ENCODE results near the gene MTX3. TPM values are rescaled to one million over a fixed set of nuclear protein-coding genes. Genes with fewer than 3 reads are reported as not detected.

The MTX3 gene
- total RNA-seq, 8 experiments from 2014 or later, result 10.5 to 27.1 (median 13.8) TPM

- H3K27ac ChIP-seq, result no peak overlapping the region
- WGBS, 10 experiments, result 0 to 87% (median 60%) methylated on average over 1 to 3 of the region's 3 CpGs; no CpG with 5 or more reads in 1 of the 10 experiments
- in situ Hi-C loops (cut with MboI; ENCODE audit: low pct_unique_long_range_greater_than_20kb in 2 of 9, low sequenced_read_pairs in 9 of 9, unreplicated experiment in 9 of 9), result no loop called here
These were observed 17.1 kb downstream of the MTX3 start for GRCh38 chr5:79973996-79974395.

GRCh38 chr5:79973511-79973910 is 17.6 kb downstream of the MTX3 start:
- in situ Hi-C loops (cut with MboI; ENCODE audit: low pct_unique_long_range_greater_than_20kb in 2 of 9, low sequenced_read_pairs in 9 of 9, unreplicated experiment in 9 of 9), result no loop called here
- no peaks in the 10 kb centered on the region for H3K4me1 ChIP-seq (replicated peaks in 1 of 2)
- ATAC-seq (replicated peaks in 6 of 8), result peak in 6 of 8 experiments; percentile 32 to 96 (median 78)
- no peak overlapping the region for H3K27ac ChIP-seq
- no peak overlapping the region for H3K4me3 ChIP-seq
- WGBS, 10 experiments, result 0 to 53% (median 37%) methylated on average over 1 to 3 of the region's 3 CpGs; no CpG with 5 or more reads in 1 of the 10 experiments

More at GRCh38 chr5:79973996-79974395, 17.1 kb downstream of the MTX3 start:
- Histone ChIP-seq H3K4me3 (no peak overlapping the region), H3K4me1 (replicated peaks in 1 of 2) (no peaks in the 10 kb centered on the region)
- peak in 3 of 8 experiments; percentile 69 to 77 (median 77) for ATAC-seq (replicated peaks in 6 of 8)

- in situ Hi-C loops (cut with MboI; ENCODE audit: low pct_unique_long_range_greater_than_20kb in 2 of 9, low sequenced_read_pairs in 9 of 9, unreplicated experiment in 9 of 9), result no loop called here
- WGBS, 10 experiments, result 10 to 100% (median 89%) methylated on average over 1 to 4 of the region's 4 CpGs; no CpG with 5 or more reads in 1 of the 10 experiments
- H3K4me3 ChIP-seq, result no peak overlapping the region
- H3K27ac ChIP-seq, result no peak overlapping the region
- no peak for ATAC-seq (replicated peaks in 6 of 8)
- H3K4me1 ChIP-seq (replicated peaks in 1 of 2), result no peaks in the 10 kb centered on the region
These were observed 19.9 kb downstream of the MTX3 start for GRCh38 chr5:79971156-79971555.

- Histone ChIP-seq H3K27ac (no peak overlapping the region), H3K4me1 (replicated peaks in 1 of 2) (peaks cover 15 to 18% of the 10 kb centered on the region in 2 donors), H3K4me3 (no peak overlapping the region)
- no peak for ATAC-seq (replicated peaks in 6 of 8)
- in situ Hi-C loops (cut with MboI; ENCODE audit: low pct_unique_long_range_greater_than_20kb in 2 of 9, low sequenced_read_pairs in 9 of 9, unreplicated experiment in 9 of 9), result no loop called here
- WGBS, 10 experiments, result 60 to 100% (median 93%) methylated on average over 1 to 5 of the region's 5 CpGs
These were observed 24.6 kb downstream of the MTX3 start for GRCh38 chr5:79966448-79966847.

GRCh38 chr5:79964136-79964535 is 26.9 kb downstream of the MTX3 start:
- Histone ChIP-seq H3K4me3 (no peak overlapping the region), H3K27ac (no peak overlapping the region), H3K4me1 (replicated peaks in 1 of 2) (peaks cover 15 to 18% of the 10 kb centered on the region in 2 donors)
- in situ Hi-C loops (cut with MboI; ENCODE audit: low pct_unique_long_range_greater_than_20kb in 2 of 9, low sequenced_read_pairs in 9 of 9, unreplicated experiment in 9 of 9), result no loop called here
- WGBS, 10 experiments, result 3 to 100% (median 77%) methylated on average over 2 to 7 of the region's 7 CpGs
- ATAC-seq (replicated peaks in 6 of 8), result no peak

GRCh38 chr5:79963261-79964061 is 27.6 kb downstream of the MTX3 start:
- peak overlapping the region in 1 of 2 donors; percentile 73 for H3K27ac ChIP-seq
- H3K4me1 ChIP-seq (replicated peaks in 1 of 2), result peaks cover 15 to 18% of the 10 kb centered on the region in 2 donors
- peak in 1 of 8 experiments; percentile 17 for ATAC-seq (replicated peaks in 6 of 8)
- H3K4me3 ChIP-seq, result no peak overlapping the region
- in situ Hi-C loops (cut with MboI; ENCODE audit: low pct_unique_long_range_greater_than_20kb in 2 of 9, low sequenced_read_pairs in 9 of 9, unreplicated experiment in 9 of 9), result no loop called here
- 20 to 96% (median 79%) methylated on average over 1 to 8 of the region's 10 CpGs for WGBS, 10 experiments

GRCh38 chr5:79962575-79963222 is 28.4 kb downstream of the MTX3 start:
- ATAC-seq (replicated peaks in 6 of 8), result peak in 5 of 8 experiments; percentile 99 to 100 (median 99)
- H3K4me3 ChIP-seq, result no peak overlapping the region
- H3K27ac ChIP-seq, result peak overlapping the region; percentile 58 to 73
- peaks cover 15 to 18% of the 10 kb centered on the region in 2 donors for H3K4me1 ChIP-seq (replicated peaks in 1 of 2)
- in situ Hi-C loops (cut with MboI; ENCODE audit: low pct_unique_long_range_greater_than_20kb in 2 of 9, low sequenced_read_pairs in 9 of 9, unreplicated experiment in 9 of 9), result no loop called here
- 10 to 87% (median 49%) methylated on average over 2 to 9 of the region's 11 CpGs; no CpG with 5 or more reads in 1 of the 10 experiments for WGBS, 10 experiments

- Histone ChIP-seq H3K4me3 (no peak overlapping the region), H3K27ac (peak overlapping the region; percentile 58 to 73), H3K4me1 (replicated peaks in 1 of 2) (peaks cover 15 to 18% of the 10 kb centered on the region in 2 donors)
- ATAC-seq (replicated peaks in 6 of 8), result peak in 5 of 8 experiments; percentile 20 to 57 (median 50)
- WGBS, 10 experiments, result 20 to 100% (median 89%) methylated on average over 1 to 5 of the region's 9 CpGs; no CpG with 5 or more reads in 1 of the 10 experiments
- in situ Hi-C loops (cut with MboI; ENCODE audit: low pct_unique_long_range_greater_than_20kb in 2 of 9, low sequenced_read_pairs in 9 of 9, unreplicated experiment in 9 of 9), result no loop called here
These were observed 29.1 kb downstream of the MTX3 start for GRCh38 chr5:79961716-79962574.

GRCh38 chr5:79959407-79959806 is 31.7 kb downstream of the MTX3 start:
- in situ Hi-C loops (cut with MboI; ENCODE audit: low pct_unique_long_range_greater_than_20kb in 2 of 9, low sequenced_read_pairs in 9 of 9, unreplicated experiment in 9 of 9), result no loop called here
- no peak for ATAC-seq (replicated peaks in 6 of 8)
- H3K4me1 ChIP-seq (replicated peaks in 1 of 2), result peaks cover 15 to 18% of the 10 kb centered on the region in 2 donors
- H3K27ac ChIP-seq, result no peak overlapping the region
- H3K4me3 ChIP-seq, result no peak overlapping the region
- WGBS, 10 experiments, result 50 to 100% (median 83%) methylated on average over 1 to 8 of the region's 8 CpGs

- in situ Hi-C loops (cut with MboI; ENCODE audit: low pct_unique_long_range_greater_than_20kb in 2 of 9, low sequenced_read_pairs in 9 of 9, unreplicated experiment in 9 of 9), result no loop called here
- WGBS, 10 experiments, result 0 to 87% (median 74%) methylated on average over 1 to 5 of the region's 6 CpGs
- ATAC-seq (replicated peaks in 6 of 8), result peak in 5 of 8 experiments; percentile 27 to 81 (median 64)
These were observed 35.0 kb downstream of the MTX3 start for GRCh38 chr5:79955941-79956670.

GRCh38 chr5:79955356-79955895 is 35.6 kb downstream of the MTX3 start:
- WGBS, 10 experiments, result 53 to 89% (median 82%) methylated on average over 2 to 5 of the region's 5 CpGs; no CpG with 5 or more reads in 3 of the 10 experiments
- H3K27ac ChIP-seq, result no peak overlapping the region
- in situ Hi-C loops (cut with MboI; ENCODE audit: low pct_unique_long_range_greater_than_20kb in 2 of 9, low sequenced_read_pairs in 9 of 9, unreplicated experiment in 9 of 9), result no loop called here
- no peak overlapping the region for H3K4me3 ChIP-seq
- ATAC-seq (replicated peaks in 6 of 8), result no peak
- H3K4me1 ChIP-seq (replicated peaks in 1 of 2), result no peaks in the 10 kb centered on the region

More at GRCh38 chr5:79955941-79956670, 35.0 kb downstream of the MTX3 start:
- Histone ChIP-seq H3K4me3 (no peak overlapping the region), H3K27ac (no peak overlapping the region), H3K4me1 (replicated peaks in 1 of 2) (no peaks in the 10 kb centered on the region)

- in situ Hi-C loops (cut with MboI; ENCODE audit: low pct_unique_long_range_greater_than_20kb in 2 of 9, low sequenced_read_pairs in 9 of 9, unreplicated experiment in 9 of 9), result no loop called here
These were observed 36.4 kb downstream of the MTX3 start for GRCh38 chr5:79954620-79955019.

More at GRCh38 chr5:79954620-79955019, 36.4 kb downstream of the MTX3 start:
- no peaks in the 10 kb centered on the region for H3K4me1 ChIP-seq (replicated peaks in 1 of 2)
- no peak overlapping the region for H3K4me3 ChIP-seq
- no peak overlapping the region for H3K27ac ChIP-seq
- no peak for ATAC-seq (replicated peaks in 6 of 8)
- 20 to 94% (median 80%) methylated on average over 1 to 3 of the region's 3 CpGs; no CpG with 5 or more reads in 1 of the 10 experiments for WGBS, 10 experiments

All from motor neuron (in vitro differentiated cells).